ENCODE results near the gene CREB5.

- TF ChIP-seq POLR2A (IDR thresholded peaks at IDR 0.05) (no peak), CTCF (IDR thresholded peaks at IDR 0.05) (no peak), EP300 (IDR thresholded peaks at IDR 0.05) (no peak)
Observed at GRCh38 chr7:28487487-28487886, 75.2 kb downstream of the CREB5 start.
